HG03460 (cell line): Measurements from ENCODE around the gene CSF2RB.
A peak's percentile ranks its signal among the peaks of the same experiment; 100 is the strongest.
"Not testable (repeated sequence)": the region's sequence is repeated elsewhere in the genome, so short reads cannot be mapped to it uniquely, and the experiment has no call there.

Source experiments
- ATAC-seq: cut with Tn5 transposase; IDR thresholded peaks from one replicate; pipeline ENCODE4 v1.9.1; 2021; ENCODE audit not compliant: unreplicated experiment

Gene CSF2RB

GRCh38 chr22:36963302-36963701 lies 49.9 kb downstream of the CSF2RB start:
- ATAC-seq: no peak

GRCh38 chr22:36964106-36964505 lies 50.7 kb downstream of the CSF2RB start:
- no peak for ATAC-seq

GRCh38 chr22:36965696-36966095 lies 52.3 kb downstream of the CSF2RB start:
- ATAC-seq: no peak

GRCh38 chr22:36966851-36967540 lies 53.6 kb downstream of the CSF2RB start:
- ATAC-seq: no peak

GRCh38 chr22:36968249-36968964 lies 55.0 kb downstream of the CSF2RB start:
- ATAC-seq: no peak

GRCh38 chr22:36971341-36972125 lies 58.1 kb downstream of the CSF2RB start:
- ATAC-seq: no peak

- ATAC-seq: no peak
Observed at GRCh38 chr22:36976606-36977005, 63.2 kb downstream of the CSF2RB start.

- no peak for ATAC-seq
Observed at GRCh38 chr22:36977401-36977861, 64.0 kb downstream of the CSF2RB start.

- ATAC-seq: peak; percentile 64
Observed at GRCh38 chr22:36977947-36978660, 64.7 kb downstream of the CSF2RB start.

GRCh38 chr22:36979016-36979910 lies 65.8 kb downstream of the CSF2RB start:
- no peak for ATAC-seq

GRCh38 chr22:36981247-36981775 lies 67.9 kb downstream of the CSF2RB start:
- no peak for ATAC-seq

GRCh38 chr22:36982136-36982535 lies 68.7 kb downstream of the CSF2RB start:
- no peak for ATAC-seq

GRCh38 chr22:36985211-36985889 lies 71.9 kb downstream of the CSF2RB start:
- ATAC-seq: no peak

GRCh38 chr22:36986242-36986821 lies 72.9 kb downstream of the CSF2RB start:
- ATAC-seq: no peak

- ATAC-seq: no peak
Observed at GRCh38 chr22:36988075-36988832, 74.8 kb downstream of the CSF2RB start.

- ATAC-seq: not testable (repeated sequence)
Observed at GRCh38 chr22:36989012-36989411, 75.6 kb downstream of the CSF2RB start.
